Activated naive CD8-positive, alpha-beta T cell treated with anti-CD3 and anti-CD28 coated beads, Interleukin-2, amount 10 ng/mL, durations not matched to agents 7 days and 5 days (primary cell): ENCODE measurements around the gene ATP5F1D. TPM values are rescaled to one million over a fixed set of nuclear protein-coding genes. Genes with fewer than 3 reads are reported as not detected.
A peak's percentile ranks its signal among the peaks of the same experiment; 100 is the strongest.

Experiments
- ATAC-seq: fragments of 150-1000 bp; cut with Tn5 transposase; one replicate; pipeline ENCODE4 v1.10.0; 2021; ENCODE audit warnings: low read depth, moderate library complexity
- POLR2A ChIA-PET: fragments of 350-600 bp; sonication (Branson Sonifier 250); formaldehyde crosslinking; loops from one replicate; lab custom pipeline; 2021; ENCODE audit warnings: antibody characterized with exemption; lab: Charles Lee
- DNase-seq: peaks from one replicate; pipeline ENCODE4 v3.0.0; 2021
- H3K27ac Mint-ChIP-seq: one replicate; pipeline ENCODE4 v1.8.0; 2022; ENCODE audit warnings: mild to moderate bottlenecking, mixed read lengths
- H3K27me3 Mint-ChIP-seq: one replicate; pipeline ENCODE4 v1.8.0; 2022; ENCODE audit warnings: mild to moderate bottlenecking, moderate library complexity, mixed read lengths
- H3K36me3 Mint-ChIP-seq: one replicate; pipeline ENCODE4 v1.8.0; 2021; ENCODE audit warnings: mild to moderate bottlenecking, mixed read lengths
- H3K4me1 Mint-ChIP-seq: one replicate; pipeline ENCODE4 v1.8.0; 2021; ENCODE audit warnings: mixed read lengths
- H3K4me3 Mint-ChIP-seq: one replicate; pipeline ENCODE4 v1.8.0; 2022; ENCODE audit warnings: mild to moderate bottlenecking, moderate library complexity, mixed read lengths
- H3K9me3 Mint-ChIP-seq: one replicate; pipeline ENCODE4 v1.8.0; 2021; ENCODE audit warnings: mixed read lengths
- total RNA-seq, 2 experiments: library from RNA; stranded (reverse); gene quantifications; one replicate each; pipeline ENCODE4 v1.2.3, GENCODE V29; 2021

The ATP5F1D gene
- total RNA-seq, 2 experiments from 2014 or later: 157 to 161 TPM

DNA sequence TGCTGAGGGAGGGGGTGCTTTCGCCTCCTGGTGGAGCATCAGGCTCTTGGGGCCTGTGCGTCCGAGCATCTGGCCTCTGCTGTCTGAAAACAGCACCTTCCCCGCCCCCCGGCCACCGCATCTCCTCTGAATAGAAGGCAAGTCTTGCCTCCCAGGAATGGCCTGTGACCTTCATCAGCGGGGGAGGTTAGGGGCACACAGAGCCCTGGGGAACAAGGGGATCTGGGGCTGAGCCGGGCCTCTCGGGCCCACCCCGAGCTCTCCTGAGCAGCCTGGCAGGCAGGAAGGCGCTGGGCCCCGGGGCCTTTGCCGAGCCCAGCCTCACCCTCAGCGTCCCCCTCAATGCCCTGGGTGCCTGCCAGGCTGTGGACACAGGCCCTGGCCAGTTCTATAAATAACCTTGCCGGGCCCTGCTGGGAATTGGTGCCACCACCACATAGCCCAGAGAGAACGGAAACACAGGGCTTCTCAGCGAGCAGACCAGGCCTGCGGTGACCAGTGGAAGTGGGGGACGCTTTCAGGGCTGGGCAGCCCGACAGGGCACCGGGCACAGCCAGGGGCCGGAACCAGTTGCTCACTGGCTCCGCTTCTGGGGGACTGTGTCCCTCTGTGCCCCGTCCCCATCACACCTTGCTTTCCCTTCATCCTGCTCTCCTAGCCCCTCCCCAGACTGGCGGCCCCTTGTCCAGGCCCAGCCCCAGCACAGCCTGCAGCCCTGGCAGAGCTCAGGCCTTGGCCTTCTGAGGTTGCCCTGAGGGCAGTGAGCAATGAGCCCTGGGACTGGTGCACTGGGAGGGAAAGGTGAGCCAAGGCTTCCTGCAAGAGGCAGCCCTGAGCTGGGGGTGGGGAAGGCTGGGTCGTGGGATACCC lies 26.5 kb upstream of the ATP5F1D start:
- Mint-ChIP-seq H3K27ac (no peak overlapping the region), H3K27me3 (no peaks in the 10 kb centered on the region)
- POLR2A ChIA-PET: interaction anchor here (1.0 to 1.5 kb wide), 4 partner anchors 21 to 188 kb away, joined by 3 read pairs; partner anchors contain the start of gene ATP5F1D

GRCh38 chr19:1216756-1217155 lies 24.8 kb upstream of the ATP5F1D start:
- H3K27ac Mint-ChIP-seq: no peak overlapping the region
- H3K4me3 Mint-ChIP-seq: no peak overlapping the region
- no peaks in the 10 kb centered on the region for H3K27me3 Mint-ChIP-seq

More for the DNA sequence above, 26.5 kb upstream of the ATP5F1D start:
- H3K36me3 Mint-ChIP-seq: peaks cover 10% of the 10 kb centered on the region
- ATAC-seq (no peak), DNase-seq (no peak)
- H3K9me3 Mint-ChIP-seq: no peaks in the 10 kb centered on the region
- no peak overlapping the region for H3K4me3 Mint-ChIP-seq
- H3K4me1 Mint-ChIP-seq: peaks cover 20% of the 10 kb centered on the region

GRCh38 chr19:1217366-1217765 lies 24.2 kb upstream of the ATP5F1D start:
- DNase-seq (no peak), ATAC-seq (no peak)
- POLR2A ChIA-PET: no interaction called here
- Mint-ChIP-seq H3K4me1 (peaks cover 11% of the 10 kb centered on the region), H3K27me3 (no peaks in the 10 kb centered on the region), H3K4me3 (no peak overlapping the region), H3K9me3 (no peaks in the 10 kb centered on the region), H3K27ac (no peak overlapping the region), H3K36me3 (peaks cover 7% of the 10 kb centered on the region)

More at GRCh38 chr19:1216756-1217155, 24.8 kb upstream of the ATP5F1D start:
- H3K9me3 Mint-ChIP-seq: no peaks in the 10 kb centered on the region
- ATAC-seq: no peak
- no peak for DNase-seq
- H3K4me1 Mint-ChIP-seq: peaks cover 11% of the 10 kb centered on the region
- peaks cover 7% of the 10 kb centered on the region for H3K36me3 Mint-ChIP-seq
- POLR2A ChIA-PET: interaction anchor here (0.6 kb wide), 1 partner anchor 115 kb away, joined by 4 read pairs; no protein-coding TSS in a partner anchor

DNA sequence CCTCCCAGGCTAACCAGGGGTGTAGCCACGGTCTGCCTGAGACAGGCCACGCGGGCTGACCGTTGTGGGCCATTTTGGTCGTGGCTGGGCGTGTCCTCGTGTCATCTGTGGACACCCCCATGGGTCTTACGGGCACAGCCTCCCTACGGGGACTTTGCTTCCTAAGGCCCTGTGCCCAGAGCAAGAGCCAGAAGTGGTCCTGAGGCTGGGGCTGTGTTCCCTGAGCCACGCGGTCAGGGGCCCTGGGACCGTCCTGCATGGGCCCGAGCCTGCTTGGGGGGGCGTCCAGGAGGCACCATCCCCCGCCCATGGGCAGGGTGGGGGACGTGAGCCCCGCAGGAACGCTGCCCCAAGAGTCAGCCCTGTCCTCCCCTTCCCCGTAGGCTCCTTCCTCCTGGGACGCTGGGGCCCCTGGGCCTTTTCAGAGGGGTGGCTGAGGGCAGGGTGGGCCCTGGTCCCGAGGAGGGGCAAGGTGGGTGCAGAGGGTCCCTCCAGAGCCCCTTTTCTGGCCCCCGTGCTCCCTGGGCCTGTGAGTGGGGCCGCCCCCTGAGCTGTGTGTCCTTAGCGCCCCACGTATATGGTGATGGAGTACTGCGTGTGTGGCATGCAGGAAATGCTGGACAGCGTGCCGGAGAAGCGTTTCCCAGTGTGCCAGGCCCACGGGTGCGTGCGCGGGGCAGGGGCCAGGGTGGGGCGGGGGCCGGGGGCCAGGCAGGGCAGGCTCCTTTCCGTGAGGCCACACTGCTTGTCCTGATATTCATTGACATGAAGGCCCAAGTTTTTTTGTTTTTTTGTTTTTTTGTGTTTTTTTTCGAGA lies 22.6 kb upstream of the ATP5F1D start:
- Mint-ChIP-seq H3K9me3 (no peaks in the 10 kb centered on the region), H3K36me3 (peaks cover under 1% of the 10 kb centered on the region), H3K27ac (no peak overlapping the region), H3K4me1 (peaks cover 4% of the 10 kb centered on the region), H3K4me3 (no peak overlapping the region), H3K27me3 (no peaks in the 10 kb centered on the region)
- ATAC-seq (no peak), DNase-seq (no peak)
- POLR2A ChIA-PET: interaction anchor here (0.6 kb wide), 1 partner anchor 726 kb away, joined by 5 read pairs; no protein-coding TSS in a partner anchor

- Mint-ChIP-seq H3K9me3 (no peaks in the 10 kb centered on the region), H3K27ac (no peak overlapping the region), H3K4me1 (no peaks in the 10 kb centered on the region), H3K4me3 (no peak overlapping the region), H3K36me3 (no peaks in the 10 kb centered on the region), H3K27me3 (no peaks in the 10 kb centered on the region)
- ATAC-seq: no peak
- DNase-seq: no peak
- POLR2A ChIA-PET: interaction anchor here (0.6 kb wide), 1 partner anchor 725 kb away, joined by 5 read pairs; no protein-coding TSS in a partner anchor
Measured at GRCh38 chr19:1219786-1220476, 21.6 kb upstream of the ATP5F1D start.

GRCh38 chr19:1220477-1220930 lies 21.0 kb upstream of the ATP5F1D start:
- H3K4me1 Mint-ChIP-seq: no peaks in the 10 kb centered on the region
- H3K4me3 Mint-ChIP-seq: no peak overlapping the region
- no peaks in the 10 kb centered on the region for H3K27me3 Mint-ChIP-seq
- H3K9me3 Mint-ChIP-seq: no peaks in the 10 kb centered on the region
- DNase-seq (no peak), ATAC-seq (no peak)
- POLR2A ChIA-PET: no interaction called here
- H3K27ac Mint-ChIP-seq: no peak overlapping the region
- H3K36me3 Mint-ChIP-seq: no peaks in the 10 kb centered on the region

DNA sequence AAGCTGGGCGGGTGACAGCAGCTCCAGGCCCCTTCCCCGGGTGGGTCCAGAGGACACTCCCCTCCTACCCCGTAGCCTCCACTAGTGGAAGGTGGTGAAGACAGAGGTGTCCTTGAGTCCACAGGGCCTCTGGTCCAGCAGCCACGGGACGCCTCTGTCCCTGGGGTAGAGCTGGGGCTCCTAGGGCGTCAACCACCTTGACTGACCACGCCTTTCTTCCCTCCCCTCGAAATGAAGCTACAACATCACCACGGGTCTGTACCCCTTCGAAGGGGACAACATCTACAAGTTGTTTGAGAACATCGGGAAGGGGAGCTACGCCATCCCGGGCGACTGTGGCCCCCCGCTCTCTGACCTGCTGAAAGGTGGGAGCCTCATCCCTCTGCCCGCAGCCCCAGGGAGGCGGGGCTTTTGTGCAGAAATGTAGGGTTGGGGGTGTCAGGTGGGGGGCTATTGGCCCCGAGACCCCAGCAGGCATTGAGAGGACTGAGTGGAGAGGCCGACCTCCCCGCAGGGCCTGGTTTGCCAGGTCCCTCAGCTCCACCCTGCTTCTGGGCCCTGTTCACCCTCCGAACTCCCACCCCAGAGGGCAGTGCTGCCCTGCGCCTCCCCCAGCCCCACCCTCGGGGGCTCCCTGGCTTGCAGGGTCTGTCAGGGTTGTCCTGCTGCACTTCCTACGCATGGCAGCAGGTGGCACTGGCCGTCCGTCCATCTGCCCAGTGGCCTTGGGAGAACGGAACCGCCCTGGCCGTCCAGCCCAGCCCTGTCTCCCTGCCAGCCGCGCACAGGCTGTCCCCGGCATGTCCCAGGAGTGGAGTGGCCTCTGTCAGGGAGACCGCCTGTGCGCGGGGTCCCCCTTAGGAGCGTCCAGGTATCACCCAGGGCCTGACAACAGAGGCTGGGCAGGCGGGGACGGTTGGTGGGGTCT lies 20.3 kb upstream of the ATP5F1D start:
- POLR2A ChIA-PET: no interaction called here
- H3K36me3 Mint-ChIP-seq: no peaks in the 10 kb centered on the region
- no peak overlapping the region for H3K27ac Mint-ChIP-seq
- DNase-seq (no peak), ATAC-seq (no peak)
- H3K4me3 Mint-ChIP-seq: no peak overlapping the region
- no peaks in the 10 kb centered on the region for H3K4me1 Mint-ChIP-seq
- H3K27me3 Mint-ChIP-seq: no peaks in the 10 kb centered on the region
- no peaks in the 10 kb centered on the region for H3K9me3 Mint-ChIP-seq

GRCh38 chr19:1221904-1222255 lies 19.7 kb upstream of the ATP5F1D start:
- Mint-ChIP-seq H3K4me1 (no peaks in the 10 kb centered on the region), H3K36me3 (no peaks in the 10 kb centered on the region), H3K27me3 (no peaks in the 10 kb centered on the region), H3K9me3 (no peaks in the 10 kb centered on the region), H3K4me3 (no peak overlapping the region), H3K27ac (no peak overlapping the region)
- POLR2A ChIA-PET: no interaction called here
- ATAC-seq: no peak
- DNase-seq: no peak

DNA sequence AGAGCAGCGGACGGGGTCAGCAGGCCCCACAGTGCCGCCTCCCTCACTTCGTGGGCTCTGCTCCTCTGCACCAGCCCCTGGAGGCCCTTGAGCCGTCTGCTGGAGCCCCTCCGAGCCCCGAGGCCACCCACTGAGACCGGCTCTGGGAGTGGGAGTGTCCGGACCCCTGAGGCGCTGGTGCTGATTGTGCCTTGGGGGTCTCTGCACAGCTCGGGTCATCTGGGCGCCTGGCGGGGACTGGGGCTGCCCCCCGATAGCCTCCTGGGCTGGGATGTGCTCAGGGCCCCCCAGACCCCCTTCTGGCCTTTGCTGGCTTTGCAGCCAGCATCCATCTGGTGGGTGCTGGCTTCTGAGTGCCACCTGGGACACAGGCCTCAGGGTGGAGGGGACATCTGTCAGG lies 19.2 kb upstream of the ATP5F1D start:
- Mint-ChIP-seq H3K27me3 (no peaks in the 10 kb centered on the region), H3K4me3 (no peak overlapping the region), H3K4me1 (no peaks in the 10 kb centered on the region), H3K36me3 (no peaks in the 10 kb centered on the region), H3K9me3 (no peaks in the 10 kb centered on the region), H3K27ac (no peak overlapping the region)
- DNase-seq (no peak), ATAC-seq (no peak)
- POLR2A ChIA-PET: no interaction called here

DNA sequence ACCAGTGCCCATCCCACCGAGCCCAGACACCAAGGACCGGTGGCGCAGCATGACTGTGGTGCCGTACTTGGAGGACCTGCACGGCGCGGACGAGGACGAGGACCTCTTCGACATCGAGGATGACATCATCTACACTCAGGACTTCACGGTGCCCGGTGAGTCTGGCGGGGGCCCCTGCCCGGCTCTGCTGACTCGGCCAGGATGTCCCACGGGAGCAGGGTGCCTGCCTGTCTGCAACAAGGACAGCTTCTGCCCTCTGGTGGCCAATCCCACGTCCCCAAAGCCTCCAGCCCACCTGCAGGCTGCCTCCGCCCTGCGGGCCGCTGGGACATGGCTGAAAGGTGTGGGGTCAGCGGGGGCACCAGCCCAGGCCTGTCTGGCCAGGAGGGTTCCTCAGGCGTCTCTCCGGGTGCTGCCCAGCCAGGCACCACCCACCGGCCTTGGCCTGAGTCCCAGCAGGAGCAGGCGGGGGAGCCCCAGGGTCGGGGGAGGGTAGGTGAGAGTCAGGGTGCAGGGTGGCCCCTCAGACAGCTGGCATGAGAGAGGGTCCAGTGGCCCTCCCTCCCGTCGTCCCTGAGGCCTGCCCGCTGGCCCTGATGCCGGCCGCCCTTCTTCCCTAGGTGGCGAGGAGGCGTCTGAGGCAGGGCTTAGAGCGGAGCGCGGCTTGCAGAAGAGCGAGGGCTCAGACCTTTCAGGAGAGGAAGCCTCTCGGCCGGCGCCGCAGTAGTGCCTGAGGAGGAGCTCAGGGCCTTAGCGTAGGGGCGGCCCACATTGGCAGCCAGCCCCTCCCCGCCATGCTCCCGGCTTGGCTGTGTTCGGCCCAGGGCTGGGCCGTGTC lies 18.3 kb upstream of the ATP5F1D start:
- H3K27ac Mint-ChIP-seq: no peak overlapping the region
- peaks cover 2% of the 10 kb centered on the region for H3K36me3 Mint-ChIP-seq
- no peaks in the 10 kb centered on the region for H3K27me3 Mint-ChIP-seq
- no peaks in the 10 kb centered on the region for H3K9me3 Mint-ChIP-seq
- no peak overlapping the region for H3K4me3 Mint-ChIP-seq
- ATAC-seq (peak; percentile 38), DNase-seq (no peak)
- POLR2A ChIA-PET: interaction anchor here (0.5 kb wide), 1 partner anchor 149 kb away, joined by 3 read pairs; no protein-coding TSS in a partner anchor
- H3K4me1 Mint-ChIP-seq: no peaks in the 10 kb centered on the region

DNA sequence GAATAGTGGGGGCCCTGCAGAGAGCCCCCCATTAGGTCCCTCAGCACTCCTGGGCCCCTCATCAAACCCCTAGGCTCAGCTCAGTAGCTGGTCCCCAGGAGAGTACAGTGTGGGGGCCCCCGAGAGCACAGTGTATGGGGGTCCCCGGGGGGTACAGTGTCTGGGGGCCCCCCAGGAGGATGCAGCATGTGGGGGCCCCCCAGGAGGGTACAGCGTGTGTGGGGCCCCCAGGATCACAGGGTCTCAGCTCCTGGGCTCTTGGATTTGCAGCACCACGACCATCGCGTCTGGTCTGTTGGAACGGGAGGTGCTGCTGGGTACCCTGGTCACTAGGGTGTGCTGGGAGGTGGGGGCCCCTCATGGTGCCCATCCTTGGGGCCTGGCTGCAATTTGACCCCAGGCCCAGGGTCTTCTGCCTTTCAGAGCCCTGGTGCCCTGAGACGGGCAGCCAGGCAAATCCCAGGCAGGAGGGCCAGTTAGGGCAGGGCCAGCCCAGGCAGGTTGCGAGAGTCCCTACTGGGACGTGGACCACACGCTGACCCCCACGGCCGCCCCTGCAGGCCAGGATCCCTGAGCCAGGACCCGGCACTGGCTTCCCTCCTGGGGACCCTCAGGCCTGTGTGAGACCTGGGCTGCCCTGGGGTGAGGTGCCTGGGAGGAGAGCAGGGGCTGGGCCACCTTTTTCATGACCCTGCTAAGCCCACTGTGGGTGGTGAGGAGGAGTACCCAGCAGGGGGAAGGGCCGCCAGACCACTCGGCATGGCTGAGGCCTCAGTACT lies 17.3 kb upstream of the ATP5F1D start:
- H3K4me3 Mint-ChIP-seq: no peak overlapping the region
- H3K9me3 Mint-ChIP-seq: no peaks in the 10 kb centered on the region
- POLR2A ChIA-PET: interaction anchor here (0.5 kb wide), 1 partner anchor 150 kb away, joined by 3 read pairs; no protein-coding TSS in a partner anchor
- DNase-seq: no peak
- H3K36me3 Mint-ChIP-seq: peaks cover 2% of the 10 kb centered on the region
- H3K27ac Mint-ChIP-seq: no peak overlapping the region
- no peaks in the 10 kb centered on the region for H3K27me3 Mint-ChIP-seq
- H3K4me1 Mint-ChIP-seq: no peaks in the 10 kb centered on the region
- no peak for ATAC-seq
